Sigmoid colon (tissue), 7 donors: ENCODE data around the gene H3-3A. TPM values are rescaled to one million over a fixed set of nuclear protein-coding genes. Genes with fewer than 3 reads are reported as not detected.

Experiments
- DNase-seq: peaks from one replicate; pipeline ENCODE4 v3.0.0-alpha.2; 2019
- H3K27ac ChIP-seq, 4 donors: fragments of 200-600 bp; sonication (generic); one replicate each; pipeline ENCODE4 v1.5.1; 2016 to 2019; ENCODE audit warnings: mild to moderate bottlenecking in 1 of 4
- H3K27me3 ChIP-seq, 3 donors: fragments of 200-600 bp; sonication (generic); one replicate each; pipeline ENCODE4 v1.5.1; 2019; ENCODE audit warnings: mild to moderate bottlenecking in 1 of 3
- H3K36me3 ChIP-seq, 4 donors: fragments of 200-600 bp; sonication (generic); one replicate each; pipeline ENCODE4 v1.5.1; 2016 to 2019
- H3K4me1 ChIP-seq, 4 donors: fragments of 200-600 bp; sonication (generic); one replicate each; pipeline ENCODE4 v1.5.1; 2017 to 2019
- H3K4me3 ChIP-seq, 4 donors: fragments of 200-600 bp; sonication (generic); one replicate each; pipeline ENCODE4 v1.5.1; 2017 to 2019; ENCODE audit warnings: mild to moderate bottlenecking in 2 of 4, moderate library complexity in 1 of 4
- H3K9me3 ChIP-seq, 4 donors: fragments of 200-600 bp in 3 of 4; sonication (generic) in 3 of 4; one replicate each; pipeline versions ENCODE4 v1.5.1 to v1.6.1; 2013 to 2019
- CTCF ChIP-seq, 4 experiments: fragments of 450-650 bp in 3 of 4; fragments of 200-600 bp in 1 of 4; IDR thresholded peaks; one replicate each; pipeline ENCODE4 v1.5.1; 2016 to 2019; ENCODE audit warnings: antibody characterized with exemption in 4 of 4, mild to moderate bottlenecking in 3 of 4, moderate library complexity in 2 of 4
- EP300 ChIP-seq, 4 donors: sonication (generic); formaldehyde crosslinking; IDR thresholded peaks; one replicate each; pipeline ENCODE4 v1.6.1; 2017; ENCODE audit warnings: antibody characterized with exemption in 4 of 4
- POLR2A ChIP-seq, 2 donors: fragments of 450-650 bp; IDR thresholded peaks; one replicate each; pipeline ENCODE4 v1.6.1; 2016; ENCODE audit warnings: antibody characterized with exemption in 2 of 2, mild to moderate bottlenecking in 2 of 2, moderate library complexity in 2 of 2
- POLR2AphosphoS5 ChIP-seq, 4 donors: sonication (generic); formaldehyde crosslinking; IDR thresholded peaks; one replicate each; pipeline ENCODE4 v1.6.1; 2017; ENCODE audit warnings: antibody characterized with exemption in 4 of 4
- WGBS, 2 donors: extraction: QIAGEN DNeasy Blood & Tissue Kit; methylation state at CpG; one replicate each; pipeline ENCODE4 v1.1.7; 2013; 5-methylcytosine and 5-hydroxymethylcytosine counted together
- intact Hi-C: fragments of 100-400 bp; cut with DNase I; formaldehyde crosslinking; loops from one replicate; pipeline ENCODE4 v1.15.1; 2023
- polyA plus RNA-seq, 3 donors: library from polyadenylated mRNA; stranded (reverse); fragments of 200-250 nt; gene quantifications; one replicate each; pipeline ENCODE4 v1.2.3, GENCODE V29; 2013
- total RNA-seq, 4 donors: library from RNA; depleted of rRNA; stranded (reverse); fragments of >200 nt; gene quantifications; one replicate each; pipeline ENCODE4 v1.1.0, GENCODE V29; 2016
- donor health status: healthy with polysubstance abuse.
- donor health status: Bipolar disorder and iron deficiency.
- donor health status: healthy.

Gene H3-3A
- total and polyA plus RNA-seq, 7 donors, result 320 to 2,184 (median 452) TPM

GRCh38 chr1:226047495-226047894 lies 15.0 kb upstream of the H3-3A start:
- H3K36me3 ChIP-seq, result no peaks in the 10 kb centered on the region
- no peak for DNase-seq
- WGBS, 2 donors, result 8 to 37% methylated on average over 1 of the region's 1 CpG
- H3K4me3 ChIP-seq, result no peak overlapping the region
- H3K4me1 ChIP-seq, result no peaks in the 10 kb centered on the region
- intact Hi-C loops, result loop anchor here (5.0 kb wide), 1 partner anchor 35 kb away; no protein-coding TSS in a partner anchor
- no peaks in the 10 kb centered on the region for H3K9me3 ChIP-seq
- no peak overlapping the region for H3K27ac ChIP-seq
- TF ChIP-seq POLR2AphosphoS5 (IDR thresholded peaks at IDR 0.05), result no peak
- TF ChIP-seq POLR2A (IDR thresholded peaks at IDR 0.05), result no peak
- TF ChIP-seq EP300 (IDR thresholded peaks at IDR 0.05), result no peak
- no peak for TF ChIP-seq CTCF (IDR thresholded peaks at IDR 0.05)
- H3K27me3 ChIP-seq, result no peaks in the 10 kb centered on the region

GRCh38 chr1:226048886-226049285 lies 13.6 kb upstream of the H3-3A start:
- intact Hi-C loops, result loop anchor here (5.0 kb wide), 1 partner anchor 37 kb away; no protein-coding TSS in a partner anchor
- TF ChIP-seq POLR2A (IDR thresholded peaks at IDR 0.05) (no peak), POLR2AphosphoS5 (IDR thresholded peaks at IDR 0.05) (no peak), CTCF (IDR thresholded peaks at IDR 0.05) (no peak), EP300 (IDR thresholded peaks at IDR 0.05) (no peak)
- no peaks in the 10 kb centered on the region for H3K36me3 ChIP-seq
- WGBS, 2 donors, result 93% methylated on average over 1 of the region's 1 CpG
- H3K27me3 ChIP-seq, result no peaks in the 10 kb centered on the region
- H3K9me3 ChIP-seq, result no peaks in the 10 kb centered on the region
- H3K27ac ChIP-seq, result no peak overlapping the region
- H3K4me1 ChIP-seq, result no peaks in the 10 kb centered on the region
- no peak overlapping the region for H3K4me3 ChIP-seq
- no peak for DNase-seq

GRCh38 chr1:226050133-226050532 lies 12.4 kb upstream of the H3-3A start:
- Histone ChIP-seq H3K27ac (no peak overlapping the region), H3K4me3 (no peak overlapping the region), H3K9me3 (no peaks in the 10 kb centered on the region), H3K36me3 (no peaks in the 10 kb centered on the region), H3K4me1 (no peaks in the 10 kb centered on the region), H3K27me3 (no peaks in the 10 kb centered on the region)
- intact Hi-C loops, result no loop called here
- no peak for DNase-seq
- WGBS, 2 donors, result 96% methylated on average over 4 of the region's 4 CpGs
- no peak for TF ChIP-seq POLR2AphosphoS5 (IDR thresholded peaks at IDR 0.05)
- TF ChIP-seq POLR2A (IDR thresholded peaks at IDR 0.05), result no peak
- TF ChIP-seq CTCF (IDR thresholded peaks at IDR 0.05), result no peak
- no peak for TF ChIP-seq EP300 (IDR thresholded peaks at IDR 0.05)

GRCh38 chr1:226051365-226051764 lies 11.2 kb upstream of the H3-3A start:
- intact Hi-C loops, result no loop called here
- no peaks in the 10 kb centered on the region for H3K9me3 ChIP-seq
- no peak overlapping the region for H3K27ac ChIP-seq
- 91 to 93% methylated on average over 2 of the region's 2 CpGs for WGBS, 2 donors
- no peak overlapping the region for H3K4me3 ChIP-seq
- H3K4me1 ChIP-seq, result no peaks in the 10 kb centered on the region
- H3K27me3 ChIP-seq, result no peaks in the 10 kb centered on the region
- no peaks in the 10 kb centered on the region for H3K36me3 ChIP-seq
- no peak for DNase-seq
- TF ChIP-seq CTCF (IDR thresholded peaks at IDR 0.05), result no peak
- TF ChIP-seq POLR2AphosphoS5 (IDR thresholded peaks at IDR 0.05), result no peak
- TF ChIP-seq POLR2A (IDR thresholded peaks at IDR 0.05), result no peak
- no peak for TF ChIP-seq EP300 (IDR thresholded peaks at IDR 0.05)

- H3K4me1 ChIP-seq, result no peaks in the 10 kb centered on the region
- H3K27ac ChIP-seq, result no peak overlapping the region
- 97 to 100% methylated on average over 1 of the region's 1 CpG for WGBS, 2 donors
- no peak overlapping the region for H3K4me3 ChIP-seq
- no peaks in the 10 kb centered on the region for H3K27me3 ChIP-seq
- TF ChIP-seq EP300 (IDR thresholded peaks at IDR 0.05) (no peak), POLR2A (IDR thresholded peaks at IDR 0.05) (no peak), POLR2AphosphoS5 (IDR thresholded peaks at IDR 0.05) (no peak), CTCF (IDR thresholded peaks at IDR 0.05) (no peak)
- no peaks in the 10 kb centered on the region for H3K36me3 ChIP-seq
- H3K9me3 ChIP-seq, result no peaks in the 10 kb centered on the region
- no peak for DNase-seq
- intact Hi-C loops, result no loop called here
Measured at GRCh38 chr1:226052061-226052460, 10.5 kb upstream of the H3-3A start.
